HG03066 (cell line): ENCODE measurements around the gene GJA3.

Experiments
- ATAC-seq: cut with Tn5 transposase; IDR thresholded peaks from one replicate; pipeline ENCODE4 v1.9.1; 2021; ENCODE audit warnings: low read depth; ENCODE audit not compliant: unreplicated experiment

The GJA3 gene

DNA sequence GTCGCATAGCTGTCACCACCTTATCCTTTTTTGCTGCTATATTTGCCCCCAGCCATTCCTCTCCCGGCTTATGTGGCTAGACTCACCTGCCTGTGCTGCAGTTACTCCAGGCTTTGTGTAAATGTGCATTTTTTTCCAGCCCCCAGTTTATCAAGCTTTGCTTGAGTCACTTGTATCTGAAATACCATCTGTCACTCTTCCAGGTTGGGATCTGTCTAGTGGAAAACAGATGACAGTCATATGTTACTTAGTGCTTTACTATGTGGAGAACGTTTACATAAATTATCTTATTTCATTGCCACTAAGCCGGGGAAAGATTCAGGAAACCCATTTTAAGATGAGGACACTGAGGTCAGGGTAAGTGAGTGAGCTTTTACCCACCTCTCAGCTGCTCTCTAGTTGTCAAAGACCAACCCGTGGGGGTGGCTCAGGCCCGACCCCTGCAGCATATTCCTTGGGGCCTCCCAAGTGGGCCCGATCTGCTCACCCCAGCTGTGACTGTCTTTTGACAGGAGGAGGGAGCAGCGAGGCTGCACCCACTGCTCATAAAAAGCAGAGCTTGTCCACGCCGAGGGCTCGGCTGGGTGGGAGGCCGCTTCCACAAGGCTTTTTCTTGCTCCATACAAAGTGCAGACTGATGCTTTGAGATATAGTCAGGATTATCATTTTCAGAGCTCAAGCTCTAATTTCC lies 24.7 kb upstream of the GJA3 start:
- ATAC-seq = no peak

DNA sequence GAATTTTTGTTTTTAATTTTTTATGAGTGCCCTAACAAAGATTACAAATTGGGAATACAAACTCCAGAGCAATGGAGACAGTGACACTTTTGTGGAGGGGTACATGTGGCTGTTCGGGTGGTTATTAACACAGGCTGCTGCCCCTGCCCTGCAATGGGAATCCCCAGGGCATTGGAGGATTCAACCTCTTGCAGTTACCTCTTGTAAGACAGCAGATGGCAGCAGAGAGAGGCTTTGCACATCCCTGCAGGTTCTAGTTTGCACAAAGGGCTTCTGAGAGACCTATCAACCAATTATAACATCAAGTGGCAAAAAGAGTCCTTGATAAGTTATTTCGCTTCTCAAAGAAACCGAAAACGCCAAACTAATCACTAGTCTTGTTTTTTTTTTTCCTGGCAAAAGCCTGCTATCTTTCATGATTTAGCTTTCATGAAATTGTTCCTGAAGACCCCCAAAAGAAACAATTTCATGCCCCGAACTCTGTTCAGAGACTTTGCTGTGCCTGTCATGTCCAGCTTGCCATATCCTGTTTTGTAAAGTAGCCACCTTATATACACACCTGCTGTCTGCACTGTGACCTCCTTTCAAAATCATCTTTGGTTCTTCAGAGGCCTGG lies 21.5 kb upstream of the GJA3 start:
- ATAC-seq = no peak

DNA sequence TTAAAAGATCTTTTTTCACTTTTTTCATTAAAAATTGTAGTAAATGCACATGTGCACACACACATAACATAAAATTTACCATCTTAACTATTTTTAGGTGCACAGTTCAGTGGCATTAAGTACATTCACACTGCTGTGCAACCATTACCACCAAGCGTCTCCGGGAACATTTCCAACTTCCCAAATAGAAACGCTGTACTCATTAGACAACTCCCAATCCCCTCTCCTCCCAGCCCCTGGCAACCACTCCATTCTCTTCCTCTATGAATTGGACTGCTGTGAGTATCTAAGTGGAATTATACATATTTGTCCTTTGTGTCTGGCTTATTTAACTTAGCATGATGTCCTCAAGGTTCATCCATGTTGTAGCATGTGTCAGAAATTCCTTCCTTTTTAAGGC lies 20.3 kb upstream of the GJA3 start:
- no peak for ATAC-seq

DNA sequence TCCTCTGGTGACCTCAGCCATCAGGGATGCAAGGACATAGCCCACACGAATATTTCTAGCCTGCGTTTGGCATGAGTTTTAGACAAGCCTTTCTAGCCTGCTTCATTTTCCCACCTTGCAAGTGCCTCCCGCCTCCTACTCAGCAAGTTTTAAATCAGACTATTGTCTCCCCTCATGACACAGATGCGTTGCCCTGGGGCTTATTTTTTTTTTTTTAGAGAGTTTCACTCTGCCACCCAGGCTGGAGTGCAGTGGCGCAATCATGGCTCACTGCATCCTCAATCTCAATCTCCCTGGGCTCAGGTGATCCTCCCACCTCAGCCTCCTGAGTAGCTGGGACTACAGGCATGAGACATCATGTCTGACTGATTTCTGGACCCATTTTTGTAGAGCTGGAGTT lies 17.3 kb upstream of the GJA3 start:
- ATAC-seq = no peak

DNA sequence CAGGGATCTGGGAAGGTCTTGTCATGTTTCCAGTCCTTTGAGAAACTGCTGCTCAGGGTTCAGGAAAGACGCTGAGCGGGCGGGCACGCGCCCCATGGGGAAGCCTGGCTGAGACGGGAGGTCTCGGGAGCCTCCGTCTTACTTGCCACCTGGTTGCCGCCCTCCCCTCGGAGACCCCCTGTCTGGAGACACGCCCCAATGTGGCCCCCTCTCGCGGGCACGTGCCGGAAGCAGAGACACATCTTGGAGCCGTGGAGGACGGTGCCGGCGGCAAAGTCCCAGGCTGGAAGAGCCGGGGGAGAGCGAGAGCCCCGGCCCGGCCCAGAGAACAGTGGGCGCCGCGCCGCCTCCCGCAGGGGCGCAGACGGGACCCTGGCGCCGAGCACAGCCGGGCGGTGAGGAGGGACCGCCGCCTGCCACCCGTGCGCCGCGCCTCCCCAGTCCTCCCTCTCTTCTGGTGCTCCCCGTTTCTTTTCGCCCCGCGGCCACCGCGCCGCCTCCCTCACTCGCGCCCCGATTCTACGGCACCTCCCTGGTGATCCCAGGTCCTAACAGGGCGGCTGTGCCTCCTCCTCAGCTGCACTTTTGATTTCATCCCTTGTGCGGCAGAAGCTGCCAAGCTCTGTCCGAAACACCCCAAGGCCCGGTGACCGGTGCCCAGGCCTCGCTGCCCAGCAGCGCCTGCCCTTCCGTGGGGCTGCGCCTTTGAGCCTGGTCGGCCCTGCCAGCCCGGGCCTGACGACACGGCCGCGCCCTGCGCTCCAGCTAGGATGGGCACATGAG lies 16.4 kb upstream of the GJA3 start:
- ATAC-seq = no peak

DNA sequence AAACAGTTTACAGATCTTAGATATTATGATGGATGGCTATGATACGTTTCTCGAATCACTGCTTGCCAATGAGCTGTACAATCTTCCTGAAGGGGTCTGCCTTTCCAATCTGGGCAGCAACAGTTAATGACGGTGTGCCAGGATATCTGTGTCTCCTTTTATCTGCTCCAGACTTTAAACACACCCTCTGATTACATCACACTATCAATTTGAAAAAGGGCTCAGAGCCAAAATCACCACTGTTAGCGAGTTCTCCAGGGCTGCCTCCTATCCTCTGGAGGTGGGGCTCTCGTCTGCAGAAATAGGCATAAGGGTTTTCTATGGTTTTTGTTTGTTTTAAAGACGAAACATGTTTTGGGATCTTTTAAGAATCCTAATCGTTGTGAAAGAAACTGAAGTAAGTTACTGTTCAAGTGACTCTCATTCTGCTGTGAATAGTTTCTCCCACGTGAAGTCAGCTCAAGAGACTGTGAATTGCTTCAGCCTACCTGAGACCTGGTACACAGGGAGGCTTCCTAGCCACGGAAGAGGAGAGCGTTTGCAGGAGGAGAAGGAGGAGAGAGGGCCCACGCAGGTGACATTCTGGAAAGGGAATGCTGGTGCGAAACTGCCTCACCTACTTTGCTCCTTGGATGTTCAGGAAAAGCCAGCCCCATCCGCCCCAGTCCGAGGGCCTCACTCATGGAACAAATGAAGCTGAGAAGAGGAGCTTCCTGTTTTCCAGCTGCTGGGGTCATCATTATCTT lies 15.2 kb upstream of the GJA3 start:
- ATAC-seq = no peak

DNA sequence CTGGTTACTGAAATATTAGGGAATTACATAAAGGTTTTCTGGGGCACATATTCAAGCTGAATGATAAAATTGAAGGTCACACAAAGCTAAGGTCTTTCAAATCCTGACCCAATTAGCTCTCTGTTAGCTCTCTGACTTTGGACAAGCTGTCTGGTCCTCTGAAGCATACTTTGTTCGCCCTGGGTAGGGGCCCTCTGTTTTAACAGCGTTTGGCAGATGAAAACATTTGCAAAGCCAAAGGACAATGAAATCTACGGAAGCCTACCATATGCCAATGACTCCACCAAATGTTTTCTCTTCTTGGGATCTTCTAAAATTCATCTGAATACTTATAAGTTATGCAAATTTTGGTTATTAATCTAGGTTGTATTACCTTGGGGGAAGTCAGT lies 14.5 kb upstream of the GJA3 start:
- no peak for ATAC-seq

DNA sequence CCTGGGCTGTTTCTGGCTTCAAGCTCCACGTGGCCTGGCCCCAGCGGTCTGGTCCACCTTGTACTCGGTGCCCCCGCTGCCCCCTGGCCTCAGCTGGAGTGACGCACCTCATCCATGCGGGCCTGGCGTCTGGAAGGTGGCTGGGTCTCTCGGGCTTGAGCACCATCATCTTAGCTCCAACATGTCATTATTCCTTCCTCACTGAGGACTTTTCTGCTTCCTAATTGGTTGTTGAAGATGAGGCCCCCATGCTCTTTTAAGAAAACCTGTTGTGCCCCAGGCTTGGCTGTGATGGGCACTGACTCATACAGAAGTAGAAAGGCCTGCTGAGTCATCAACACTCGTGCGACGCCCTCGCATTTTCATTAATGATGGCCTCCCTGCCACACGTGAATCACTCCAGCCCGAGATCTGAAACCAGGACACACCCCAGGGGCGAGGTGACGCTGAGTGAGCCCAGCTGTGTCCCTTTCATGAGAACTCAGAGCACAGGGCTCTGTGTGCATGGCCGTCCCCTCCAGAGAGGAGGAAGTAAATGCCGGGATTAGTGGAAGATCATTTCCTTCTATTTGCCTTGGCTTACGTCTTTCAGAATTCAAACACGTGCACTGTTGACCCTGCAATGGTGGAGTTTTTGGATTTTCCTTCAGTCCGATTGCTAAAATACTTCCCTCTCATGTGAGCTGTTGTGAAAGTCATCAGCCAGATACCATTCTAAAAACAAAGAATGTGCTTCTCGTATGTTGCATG lies 14.0 kb upstream of the GJA3 start:
- ATAC-seq = peak; percentile 92

DNA sequence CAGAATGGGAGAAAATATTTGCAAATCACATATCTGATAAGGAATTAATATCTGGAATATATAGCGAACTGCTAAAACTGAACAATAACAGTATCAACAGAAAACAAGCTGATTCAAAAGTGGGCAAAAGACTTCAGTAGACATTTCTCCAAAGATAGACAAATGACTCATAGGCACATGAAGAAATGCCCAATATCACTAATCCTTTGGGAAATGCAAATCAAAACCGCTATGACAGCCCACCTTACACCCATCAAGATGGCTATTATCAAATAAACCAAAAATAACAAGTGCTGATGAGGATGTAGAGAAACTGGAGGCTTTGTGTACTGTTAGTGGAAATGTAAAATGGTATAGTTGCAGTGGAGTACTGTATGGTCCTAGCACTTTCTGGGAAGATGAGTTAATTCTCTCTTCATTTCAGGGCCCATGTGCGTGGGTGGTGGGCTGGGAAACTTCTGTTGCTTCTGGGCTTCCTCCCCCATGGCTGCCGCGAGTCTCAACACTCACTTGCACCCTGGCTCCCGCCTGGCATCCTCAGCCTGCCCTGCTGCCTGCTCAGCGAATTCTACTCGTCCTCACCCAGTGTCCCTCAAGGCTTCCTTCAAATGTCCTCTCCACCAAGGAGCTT lies 12.4 kb upstream of the GJA3 start:
- ATAC-seq = no peak

DNA sequence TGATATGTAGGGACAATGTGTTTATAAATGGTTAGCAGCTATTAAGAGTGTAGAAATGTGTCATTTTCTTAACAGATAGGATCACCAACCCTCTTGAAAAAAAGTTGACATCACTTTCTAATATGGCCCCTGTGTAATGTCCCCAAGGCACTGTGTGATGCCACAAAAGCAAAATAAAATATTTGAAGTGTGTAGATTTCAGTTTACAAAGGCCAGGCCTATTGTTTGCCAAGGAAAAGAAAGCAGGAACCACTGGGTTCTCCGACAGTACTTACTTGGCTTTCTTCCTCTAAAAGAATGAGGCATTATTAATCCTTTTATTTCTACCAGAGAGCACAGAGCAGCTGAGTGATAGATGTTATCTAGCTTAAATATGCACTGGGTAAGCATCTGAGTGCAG lies 10.5 kb upstream of the GJA3 start:
- no peak for ATAC-seq

DNA sequence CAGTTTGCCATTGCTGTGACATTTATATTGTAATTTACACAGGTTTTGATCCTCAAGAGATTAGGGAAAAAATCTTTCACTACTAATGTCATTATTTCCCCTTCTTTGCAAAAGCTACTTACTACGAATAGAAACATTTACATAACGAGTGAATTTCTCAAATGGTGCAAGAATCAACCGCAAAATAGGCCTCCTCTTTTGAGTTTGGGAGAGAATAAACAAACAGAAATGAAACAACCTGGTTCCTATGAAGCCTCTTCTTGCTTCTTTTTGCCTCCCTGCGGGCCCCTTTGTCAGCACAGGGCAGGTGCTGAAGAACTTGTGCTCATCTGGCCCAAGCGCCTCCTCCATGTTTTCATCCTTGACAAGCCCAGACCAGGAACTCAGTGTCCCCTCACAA lies 10.1 kb upstream of the GJA3 start:
- no peak for ATAC-seq

DNA sequence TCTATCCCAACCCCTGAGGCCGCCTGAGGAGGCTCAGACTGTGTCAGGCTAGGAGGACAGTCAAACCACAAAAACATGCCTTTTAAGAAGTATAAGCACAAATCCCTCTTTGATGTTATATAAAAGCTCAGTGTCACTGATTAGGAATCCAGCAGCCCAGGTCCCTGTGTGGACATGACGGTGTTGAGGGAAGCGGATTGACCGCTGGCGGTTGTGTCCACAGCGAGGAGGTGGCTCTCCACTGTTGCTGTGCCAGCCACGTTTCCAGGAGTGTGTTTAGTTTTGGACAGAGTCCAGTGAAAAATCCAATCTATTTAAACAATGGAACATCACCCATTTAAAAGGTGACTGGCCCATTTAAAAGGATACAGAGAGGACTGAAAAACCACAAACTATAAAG lies 7.5 kb upstream of the GJA3 start:
- ATAC-seq = no peak

DNA sequence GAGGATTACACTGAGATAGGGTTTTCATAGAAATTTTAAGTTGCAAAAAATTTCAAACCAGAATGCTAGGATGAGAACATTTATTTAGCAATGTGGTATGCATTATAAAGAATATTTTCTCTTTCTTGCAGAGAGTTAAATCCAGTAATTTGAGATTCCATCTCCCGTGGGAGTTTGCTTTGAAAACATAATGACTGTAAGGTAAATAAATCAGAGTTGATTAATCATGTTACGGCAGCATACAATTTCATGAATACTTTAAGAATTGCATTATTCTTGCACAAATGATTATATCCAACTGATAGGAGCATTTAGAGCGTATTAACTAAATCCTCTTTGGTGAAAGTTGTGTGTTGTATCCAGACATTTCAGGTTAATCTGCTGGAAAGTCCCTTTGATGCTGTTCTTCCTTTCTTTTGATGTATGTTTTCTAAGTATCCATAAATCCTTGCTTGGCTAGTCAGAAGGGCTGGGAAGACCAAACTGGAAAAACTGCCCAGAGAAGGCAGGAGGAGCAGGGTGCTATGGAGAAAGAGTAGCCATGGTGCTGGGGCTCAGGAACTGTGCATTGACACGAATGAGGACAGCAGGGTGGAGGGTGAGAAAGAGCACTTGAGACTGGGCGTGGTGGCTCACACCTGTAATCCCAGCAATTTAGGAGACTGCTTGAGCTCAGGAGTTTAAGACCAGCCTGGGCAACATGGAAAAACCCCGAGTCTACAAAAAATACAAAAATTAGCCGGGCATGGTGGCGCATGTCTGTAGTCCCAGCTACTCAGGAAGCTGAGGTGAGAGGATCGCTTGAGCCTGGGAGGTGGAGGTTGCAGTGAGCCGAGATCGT lies 4.8 kb upstream of the GJA3 start:
- ATAC-seq = no peak

DNA sequence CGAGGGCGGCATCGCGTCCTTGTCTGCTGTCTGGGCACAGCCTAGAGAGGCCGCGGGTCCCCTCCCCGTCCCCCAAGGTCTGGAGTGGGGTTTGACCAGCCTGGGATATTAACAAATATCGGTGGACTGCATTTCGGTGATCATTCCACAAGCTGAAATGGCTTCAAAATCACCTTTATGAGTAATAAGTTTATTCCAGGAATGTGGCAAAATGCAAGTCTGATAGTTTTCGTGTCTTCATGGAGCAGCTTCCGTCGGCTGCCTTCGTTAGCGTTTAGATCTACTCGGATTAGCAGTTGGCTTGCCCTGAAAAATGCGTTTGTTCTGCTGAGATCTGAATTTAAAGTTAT lies 1.1 kb upstream of the GJA3 start:
- ATAC-seq = no peak

DNA sequence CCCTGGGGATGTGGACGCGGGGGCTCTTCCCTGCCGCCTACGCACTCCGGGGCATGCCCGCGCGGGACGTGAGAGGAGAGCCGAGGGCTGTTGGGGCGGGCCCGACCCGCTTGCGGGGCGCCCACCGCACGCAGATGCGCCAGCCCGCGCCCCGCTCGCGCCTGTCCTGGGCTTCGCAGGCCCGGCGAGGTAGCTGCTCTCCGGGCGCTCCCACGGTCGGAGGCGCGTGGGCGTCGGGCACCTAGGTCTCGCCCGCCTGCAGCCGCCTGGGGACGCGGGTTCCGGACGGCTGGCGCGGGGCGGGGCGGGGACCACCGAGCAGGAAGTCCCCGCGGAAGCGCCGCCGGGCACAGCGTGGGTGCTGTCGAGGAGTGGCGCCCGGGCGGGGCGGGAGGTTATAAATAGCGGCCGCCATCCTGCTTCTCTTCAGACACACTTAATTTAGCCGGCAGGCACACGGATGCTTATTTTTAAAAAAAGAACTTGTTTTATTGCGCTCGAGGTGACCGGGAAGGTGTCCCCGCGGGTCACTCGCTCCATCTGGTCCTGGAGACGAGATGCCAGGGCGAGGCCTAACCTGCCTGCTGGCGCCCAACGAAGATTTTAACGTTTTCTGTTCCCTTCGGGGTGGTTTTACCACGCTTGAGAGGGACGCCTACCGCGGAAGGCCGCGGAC lies 561 bp upstream of the GJA3 start:
- ATAC-seq = peak; percentile 57

DNA sequence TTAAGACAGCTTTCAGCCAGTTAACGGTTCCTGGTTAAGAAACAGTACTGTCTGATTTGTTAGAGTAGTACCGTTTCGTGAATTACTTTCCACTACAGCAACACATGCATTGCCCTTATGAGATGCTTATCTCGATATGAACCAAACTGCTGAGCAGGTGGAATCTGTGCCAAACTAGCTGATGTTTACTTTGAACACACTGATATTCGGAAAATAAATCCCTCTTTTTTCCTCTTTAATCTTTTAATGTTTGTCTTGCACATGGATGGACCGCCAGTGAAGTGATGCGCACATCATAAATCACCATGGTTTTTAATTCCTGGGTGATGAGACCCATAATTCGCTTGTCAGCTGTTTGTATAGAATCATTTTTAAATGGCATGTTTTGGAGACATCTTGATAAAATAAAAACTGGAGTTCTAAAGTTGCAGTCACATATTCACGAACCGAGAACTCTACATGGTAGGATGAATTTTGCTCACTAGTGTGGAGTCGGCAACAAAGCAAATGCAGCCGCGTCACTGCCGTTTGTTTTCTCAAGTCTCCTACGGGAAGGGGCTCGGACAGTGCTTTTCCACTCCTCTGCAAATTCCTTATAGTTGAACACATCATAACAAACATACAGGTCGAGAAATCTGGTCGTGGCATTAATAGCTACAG lies 1.1 kb downstream of the GJA3 start:
- no peak for ATAC-seq

DNA sequence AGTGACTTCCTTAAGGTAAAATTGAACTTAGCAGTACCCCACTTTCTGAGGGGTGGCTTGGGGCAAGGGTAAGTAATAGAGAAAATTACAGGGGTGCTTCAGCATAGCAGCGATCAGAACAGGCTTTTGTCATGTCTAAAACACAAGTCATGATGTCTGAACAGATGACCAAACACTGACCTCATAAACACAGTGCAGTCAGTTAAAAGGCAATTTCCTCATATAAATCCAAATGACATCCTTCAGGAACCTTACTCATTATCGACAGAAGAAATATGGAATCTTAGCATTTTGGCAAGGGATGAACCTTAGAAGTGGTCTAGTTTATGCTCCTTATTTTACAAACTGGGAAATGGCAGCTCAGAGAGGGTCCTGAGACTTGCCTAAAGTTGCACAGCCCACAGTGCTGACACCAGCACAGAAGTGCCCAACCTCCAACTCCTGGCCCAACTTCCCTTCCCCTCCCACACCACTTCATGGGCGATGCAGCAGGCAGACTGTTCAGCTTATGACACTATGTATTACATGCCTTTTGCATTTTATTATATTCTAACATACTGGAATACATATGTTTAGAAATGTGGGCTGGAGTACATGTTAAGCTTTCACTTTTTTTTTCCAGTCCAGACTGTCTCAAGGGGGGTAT lies 3.6 kb downstream of the GJA3 start:
- ATAC-seq = no peak

DNA sequence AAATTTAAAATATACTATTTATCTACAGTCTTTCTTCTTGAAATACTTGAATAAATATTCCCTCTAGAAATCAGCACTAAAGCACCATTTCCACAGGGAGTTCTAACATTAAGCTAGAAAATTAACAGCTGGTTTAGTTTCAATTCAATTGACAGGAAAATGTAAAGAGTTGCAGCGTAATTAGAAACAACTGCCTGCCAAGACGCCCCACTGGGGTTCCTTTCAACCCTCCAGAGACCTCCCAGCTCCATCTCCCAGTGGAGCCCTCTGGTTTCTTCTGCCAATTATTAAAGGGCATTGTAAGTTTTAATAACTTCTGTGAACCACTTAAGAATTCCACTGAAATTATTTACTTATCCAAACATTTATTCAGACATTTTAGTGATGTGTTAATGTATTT lies 4.2 kb downstream of the GJA3 start:
- ATAC-seq = no peak
